ENCODE measurements around the gene ITGAD.

ITGAD gene

DNA sequence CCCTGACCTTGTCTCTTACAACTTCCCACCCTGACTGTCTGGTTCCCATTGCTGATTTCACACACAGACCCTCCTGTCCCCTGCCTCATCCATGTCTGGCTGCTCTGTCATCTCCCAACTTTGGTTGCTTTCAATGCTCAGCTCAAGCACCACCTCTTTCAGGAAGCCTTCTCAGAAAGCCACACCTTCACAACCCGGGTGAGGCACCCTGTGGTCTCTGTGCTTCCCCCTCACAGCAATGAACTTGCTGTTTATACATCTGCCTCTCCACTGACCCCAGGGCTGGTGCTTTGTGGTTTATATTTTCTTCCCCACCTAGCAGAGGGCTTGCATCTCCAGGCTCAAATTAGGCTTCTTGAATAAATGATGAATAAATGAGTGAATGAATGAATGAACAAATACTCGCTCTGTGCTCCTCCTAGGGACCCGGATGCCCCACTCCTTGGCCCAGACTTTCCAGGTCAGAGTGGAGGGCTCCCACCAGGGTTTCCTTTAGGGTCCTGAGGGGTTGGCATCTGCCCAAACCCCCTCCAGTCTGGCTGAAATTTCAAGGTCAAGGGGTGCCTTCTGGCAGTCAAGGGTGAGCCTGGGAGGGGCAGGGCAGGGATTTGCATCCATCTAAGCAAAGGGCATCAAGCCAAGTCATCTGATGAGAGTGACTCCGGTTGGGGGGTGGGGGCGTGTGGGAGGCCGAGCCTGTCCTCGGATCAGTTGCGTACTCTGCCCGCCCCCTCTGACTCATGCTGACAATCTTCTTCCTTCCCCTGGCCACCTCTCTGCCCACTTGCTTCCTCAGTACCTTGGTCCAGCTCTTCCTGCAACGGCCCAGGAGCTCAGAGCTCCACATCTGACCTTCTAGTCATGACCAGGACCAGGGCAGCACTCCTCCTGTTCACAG lies 38.5 kb upstream of the ITGAD start, which contains the start of gene ITGAX:
Gene ITGAX, plus strand, starts transcription at position 783 of the 898 bp plus-strand sequence. Its CDS starts 79 bp downstream, at position 862.
- no peak for TF ChIP-seq ZBTB7A (IDR thresholded peaks at IDR 0.05; ENCODE audit: low read depth)
- TF ChIP-seq, protein P1, sequence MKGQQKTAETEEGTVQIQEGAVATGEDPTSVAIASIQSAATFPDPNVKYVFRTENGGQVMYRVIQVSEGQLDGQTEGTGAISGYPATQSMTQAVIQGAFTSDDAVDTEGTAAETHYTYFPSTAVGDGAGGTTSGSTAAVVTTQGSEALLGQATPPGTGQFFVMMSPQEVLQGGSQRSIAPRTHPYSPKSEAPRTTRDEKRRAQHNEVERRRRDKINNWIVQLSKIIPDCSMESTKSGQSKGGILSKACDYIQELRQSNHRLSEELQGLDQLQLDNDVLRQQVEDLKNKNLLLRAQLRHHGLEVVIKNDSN (IDR thresholded peaks at IDR 0.05): no peak
- no peak for TF ChIP-seq TEAD4 (IDR thresholded peaks at IDR 0.05)
- TF ChIP-seq YY1 (IDR thresholded peaks at IDR 0.05; ENCODE audit: low read depth): no peak

DNA sequence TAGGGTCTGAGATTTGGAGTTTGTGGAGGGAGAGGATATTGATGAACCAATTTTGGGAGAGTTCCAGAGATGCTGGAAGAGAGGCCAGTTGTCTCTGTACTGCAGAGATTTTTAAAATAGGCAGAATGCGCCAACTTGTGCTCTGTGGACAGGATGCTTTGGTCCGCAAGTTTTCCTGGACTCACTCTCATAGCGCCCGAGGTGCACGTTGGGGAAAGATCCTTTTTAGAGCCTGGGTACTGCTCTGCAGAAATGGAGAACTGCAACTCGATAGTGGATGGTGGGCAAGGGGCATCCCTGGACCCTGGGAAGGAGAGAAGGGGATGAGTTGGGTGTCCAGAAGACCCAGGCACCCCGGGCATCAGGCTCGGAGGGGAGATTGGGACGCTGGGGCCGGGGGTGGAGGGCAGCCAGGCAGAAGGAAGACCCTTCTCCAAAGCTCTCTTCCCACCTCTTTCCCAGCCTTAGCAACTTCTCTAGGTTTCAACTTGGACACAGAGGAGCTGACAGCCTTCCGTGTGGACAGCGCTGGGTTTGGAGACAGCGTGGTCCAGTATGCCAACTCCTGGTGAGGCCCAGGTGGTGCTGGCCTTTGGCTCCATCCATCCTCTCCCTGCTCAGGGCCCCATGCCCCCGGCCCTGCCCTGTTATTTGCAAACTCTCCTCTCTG lies 37.6 kb upstream of the ITGAD start:
- TF ChIP-seq RAD21 (IDR thresholded peaks at IDR 0.05; ENCODE audit: low read depth) (no peak), CREB1 (IDR thresholded peaks at IDR 0.05; ENCODE audit: low read depth) (no peak), EP300 (IDR thresholded peaks at IDR 0.05; ENCODE audit: borderline replicate concordance) (no peak), EGR1 (IDR thresholded peaks at IDR 0.05) (no peak), TEAD4 (IDR thresholded peaks at IDR 0.05) (no peak), TAF1 (IDR thresholded peaks at IDR 0.05; ENCODE audit: low read depth) (no peak), YY1 (IDR thresholded peaks at IDR 0.05; ENCODE audit: low read depth) (no peak), ZBTB7A (IDR thresholded peaks at IDR 0.05; ENCODE audit: low read depth) (no peak), FOXM1 (IDR thresholded peaks at IDR 0.05; ENCODE audit: borderline replicate concordance, low read depth) (no peak), CEBPB (IDR thresholded peaks at IDR 0.05) (no peak), NFIC (IDR thresholded peaks at IDR 0.05) (no peak)
- TF ChIP-seq, protein P1 (IDR thresholded peaks at IDR 0.05): no peak

GRCh38 chr16:31356566-31357323 lies 36.4 kb upstream of the ITGAD start:
- TF ChIP-seq TCF12 (IDR thresholded peaks at IDR 0.05; ENCODE audit: low read depth): no peak
- TF ChIP-seq ZBTB7A (IDR thresholded peaks at IDR 0.05; ENCODE audit: low read depth): no peak
- no peak for TF ChIP-seq TAF1 (IDR thresholded peaks at IDR 0.05; ENCODE audit: low read depth)
- TF ChIP-seq CEBPB (IDR thresholded peaks at IDR 0.05): no peak
- no peak for TF ChIP-seq RAD21 (IDR thresholded peaks at IDR 0.05; ENCODE audit: low read depth)
- TF ChIP-seq EP300 (IDR thresholded peaks at IDR 0.05; ENCODE audit: borderline replicate concordance): no peak
- no peak for TF ChIP-seq TEAD4 (IDR thresholded peaks at IDR 0.05)
- TF ChIP-seq EGR1 (IDR thresholded peaks at IDR 0.05): no peak
- TF ChIP-seq, protein P2, sequence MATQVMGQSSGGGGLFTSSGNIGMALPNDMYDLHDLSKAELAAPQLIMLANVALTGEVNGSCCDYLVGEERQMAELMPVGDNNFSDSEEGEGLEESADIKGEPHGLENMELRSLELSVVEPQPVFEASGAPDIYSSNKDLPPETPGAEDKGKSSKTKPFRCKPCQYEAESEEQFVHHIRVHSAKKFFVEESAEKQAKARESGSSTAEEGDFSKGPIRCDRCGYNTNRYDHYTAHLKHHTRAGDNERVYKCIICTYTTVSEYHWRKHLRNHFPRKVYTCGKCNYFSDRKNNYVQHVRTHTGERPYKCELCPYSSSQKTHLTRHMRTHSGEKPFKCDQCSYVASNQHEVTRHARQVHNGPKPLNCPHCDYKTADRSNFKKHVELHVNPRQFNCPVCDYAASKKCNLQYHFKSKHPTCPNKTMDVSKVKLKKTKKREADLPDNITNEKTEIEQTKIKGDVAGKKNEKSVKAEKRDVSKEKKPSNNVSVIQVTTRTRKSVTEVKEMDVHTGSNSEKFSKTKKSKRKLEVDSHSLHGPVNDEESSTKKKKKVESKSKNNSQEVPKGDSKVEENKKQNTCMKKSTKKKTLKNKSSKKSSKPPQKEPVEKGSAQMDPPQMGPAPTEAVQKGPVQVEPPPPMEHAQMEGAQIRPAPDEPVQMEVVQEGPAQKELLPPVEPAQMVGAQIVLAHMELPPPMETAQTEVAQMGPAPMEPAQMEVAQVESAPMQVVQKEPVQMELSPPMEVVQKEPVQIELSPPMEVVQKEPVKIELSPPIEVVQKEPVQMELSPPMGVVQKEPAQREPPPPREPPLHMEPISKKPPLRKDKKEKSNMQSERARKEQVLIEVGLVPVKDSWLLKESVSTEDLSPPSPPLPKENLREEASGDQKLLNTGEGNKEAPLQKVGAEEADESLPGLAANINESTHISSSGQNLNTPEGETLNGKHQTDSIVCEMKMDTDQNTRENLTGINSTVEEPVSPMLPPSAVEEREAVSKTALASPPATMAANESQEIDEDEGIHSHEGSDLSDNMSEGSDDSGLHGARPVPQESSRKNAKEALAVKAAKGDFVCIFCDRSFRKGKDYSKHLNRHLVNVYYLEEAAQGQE (IDR thresholded peaks at IDR 0.05; ENCODE audit: low read depth): no peak
- TF ChIP-seq, protein P3, sequence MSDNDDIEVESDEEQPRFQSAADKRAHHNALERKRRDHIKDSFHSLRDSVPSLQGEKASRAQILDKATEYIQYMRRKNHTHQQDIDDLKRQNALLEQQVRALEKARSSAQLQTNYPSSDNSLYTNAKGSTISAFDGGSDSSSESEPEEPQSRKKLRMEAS (IDR thresholded peaks at IDR 0.05): no peak
- TF ChIP-seq FOXM1 (IDR thresholded peaks at IDR 0.05; ENCODE audit: borderline replicate concordance, low read depth): no peak
- no peak for TF ChIP-seq CREB1 (IDR thresholded peaks at IDR 0.05; ENCODE audit: low read depth)
- TF ChIP-seq, protein P1 (IDR thresholded peaks at IDR 0.05): no peak
- no peak for TF ChIP-seq YY1 (IDR thresholded peaks at IDR 0.05; ENCODE audit: low read depth)
- TF ChIP-seq NFIC (IDR thresholded peaks at IDR 0.05): no peak

GRCh38 chr16:31357324-31358109 lies 35.6 kb upstream of the ITGAD start:
- TF ChIP-seq RAD21 (IDR thresholded peaks at IDR 0.05; ENCODE audit: low read depth) (no peak), TAF1 (IDR thresholded peaks at IDR 0.05; ENCODE audit: low read depth) (no peak), FOXM1 (IDR thresholded peaks at IDR 0.05; ENCODE audit: borderline replicate concordance, low read depth) (no peak), EGR1 (IDR thresholded peaks at IDR 0.05) (no peak), YY1 (IDR thresholded peaks at IDR 0.05; ENCODE audit: low read depth) (no peak)
- TF ChIP-seq, protein P2 (IDR thresholded peaks at IDR 0.05; ENCODE audit: low read depth): no peak

Data from Ishikawa (cell line).